Right atrium auricular region (tissue), 2 donors: ENCODE measurements around the gene VPS25. TPM values are rescaled to one million over a fixed set of nuclear protein-coding genes. Genes with fewer than 3 reads are reported as not detected.

ENCODE experiments used
- DNase-seq: peaks from one replicate; pipeline ENCODE4 v3.0.0-alpha.2; 2019; ENCODE audit warnings: low spot score
- H3K27ac ChIP-seq, 2 donors: fragments of 200-600 bp; sonication (generic); 1 replicate in 1 of 2; 2 replicates in 1 of 2; pipeline ENCODE4 v1.5.1; 2016 to 2019
- H3K27me3 ChIP-seq, 2 donors: fragments of 200-600 bp; sonication (generic); one replicate each; pipeline versions ENCODE4 v1.5.1 to v1.6.0; 2017 to 2019
- H3K36me3 ChIP-seq: fragments of 200-600 bp; sonication (generic); one replicate; pipeline ENCODE4 v1.5.1; 2016
- H3K4me1 ChIP-seq, 2 donors: fragments of 200-600 bp; sonication (generic); one replicate each; pipeline versions ENCODE4 v1.5.1 to v1.6.0; 2017 to 2019
- H3K4me3 ChIP-seq, 2 donors: fragments of 200-600 bp; sonication (generic); 1 replicate in 1 of 2; 2 replicates in 1 of 2; pipeline ENCODE4 v1.5.1; 2017 to 2019; ENCODE audit warnings: mild to moderate bottlenecking in 1 of 2, moderate library complexity in 1 of 2
- H3K9me3 ChIP-seq, 2 donors: fragments of 200-600 bp; sonication (generic); one replicate each; pipeline ENCODE4 v1.5.1; 2019
- total RNA-seq, 2 donors: library from RNA; depleted of rRNA; stranded (reverse); fragments of >200 nt; gene quantifications; one replicate each; pipeline ENCODE4 v1.1.0, GENCODE V29; 2016
- TF ChIP-seq, protein P1 (sequence below), 2 donors: fragments of 200-600 bp; sonication (generic); IDR thresholded peaks; one replicate each; pipeline ENCODE4 v1.5.1; 2019; ENCODE audit warnings: antibody characterized with exemption in 2 of 2

VPS25 gene
- total RNA-seq, 2 donors from 2014 or later = 37.9 to 39.8 TPM

DNA sequence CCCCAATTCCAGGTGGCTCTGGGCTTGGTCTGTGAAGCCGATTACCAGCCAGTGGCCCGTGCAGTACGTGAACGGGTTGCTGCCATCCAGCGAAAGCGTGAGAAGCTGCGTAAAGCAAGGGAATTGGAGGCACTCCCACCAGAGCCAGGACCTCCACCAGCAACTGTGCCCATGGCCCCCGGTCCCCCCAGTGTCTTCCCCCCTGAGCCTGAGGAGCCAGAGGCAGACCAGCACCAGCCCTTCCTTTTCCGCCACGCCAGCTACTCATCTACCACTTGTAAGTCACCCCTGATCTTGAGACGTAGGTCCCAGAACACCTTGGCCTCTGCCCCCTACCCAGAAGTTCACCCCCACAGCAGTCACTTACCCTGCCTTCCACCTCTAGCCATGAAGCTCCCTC is 14.0 kb downstream of the VPS25 start:
- peaks cover 0 to 5% of the 10 kb centered on the region in 2 donors for H3K4me1 ChIP-seq
- peaks cover 14 to 17% of the 10 kb centered on the region in 2 donors for H3K27me3 ChIP-seq
- no peaks in the 10 kb centered on the region for H3K9me3 ChIP-seq
- H3K27ac ChIP-seq = no peak overlapping the region
- TF ChIP-seq, protein P1, sequence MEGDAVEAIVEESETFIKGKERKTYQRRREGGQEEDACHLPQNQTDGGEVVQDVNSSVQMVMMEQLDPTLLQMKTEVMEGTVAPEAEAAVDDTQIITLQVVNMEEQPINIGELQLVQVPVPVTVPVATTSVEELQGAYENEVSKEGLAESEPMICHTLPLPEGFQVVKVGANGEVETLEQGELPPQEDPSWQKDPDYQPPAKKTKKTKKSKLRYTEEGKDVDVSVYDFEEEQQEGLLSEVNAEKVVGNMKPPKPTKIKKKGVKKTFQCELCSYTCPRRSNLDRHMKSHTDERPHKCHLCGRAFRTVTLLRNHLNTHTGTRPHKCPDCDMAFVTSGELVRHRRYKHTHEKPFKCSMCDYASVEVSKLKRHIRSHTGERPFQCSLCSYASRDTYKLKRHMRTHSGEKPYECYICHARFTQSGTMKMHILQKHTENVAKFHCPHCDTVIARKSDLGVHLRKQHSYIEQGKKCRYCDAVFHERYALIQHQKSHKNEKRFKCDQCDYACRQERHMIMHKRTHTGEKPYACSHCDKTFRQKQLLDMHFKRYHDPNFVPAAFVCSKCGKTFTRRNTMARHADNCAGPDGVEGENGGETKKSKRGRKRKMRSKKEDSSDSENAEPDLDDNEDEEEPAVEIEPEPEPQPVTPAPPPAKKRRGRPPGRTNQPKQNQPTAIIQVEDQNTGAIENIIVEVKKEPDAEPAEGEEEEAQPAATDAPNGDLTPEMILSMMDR (IDR thresholded peaks at IDR 0.05) = no peak
- no peaks in the 10 kb centered on the region for H3K36me3 ChIP-seq
- no peak overlapping the region for H3K4me3 ChIP-seq
- DNase-seq = no peak

DNA sequence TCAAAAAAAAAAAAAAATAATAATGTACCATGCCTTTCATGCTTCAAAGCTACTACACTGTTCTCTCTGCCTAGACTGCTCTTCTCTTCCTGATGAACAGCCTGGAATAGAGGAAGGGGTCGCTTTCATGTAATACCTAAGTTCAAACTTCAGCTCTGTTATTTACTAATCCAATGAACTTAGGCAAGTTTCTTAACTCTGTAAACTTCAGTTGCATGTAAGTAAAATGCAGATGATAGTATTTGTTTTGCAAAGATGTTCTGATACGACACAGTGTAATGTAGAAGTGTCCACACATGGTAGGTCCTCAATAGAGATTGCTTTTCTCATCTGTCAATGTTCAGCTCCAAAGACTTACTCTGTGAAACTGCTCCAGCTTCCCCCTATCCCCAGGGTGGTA is 18.7 kb downstream of the VPS25 start:
- H3K9me3 ChIP-seq = no peaks in the 10 kb centered on the region
- H3K27me3 ChIP-seq = no peaks in the 10 kb centered on the region

DNA sequence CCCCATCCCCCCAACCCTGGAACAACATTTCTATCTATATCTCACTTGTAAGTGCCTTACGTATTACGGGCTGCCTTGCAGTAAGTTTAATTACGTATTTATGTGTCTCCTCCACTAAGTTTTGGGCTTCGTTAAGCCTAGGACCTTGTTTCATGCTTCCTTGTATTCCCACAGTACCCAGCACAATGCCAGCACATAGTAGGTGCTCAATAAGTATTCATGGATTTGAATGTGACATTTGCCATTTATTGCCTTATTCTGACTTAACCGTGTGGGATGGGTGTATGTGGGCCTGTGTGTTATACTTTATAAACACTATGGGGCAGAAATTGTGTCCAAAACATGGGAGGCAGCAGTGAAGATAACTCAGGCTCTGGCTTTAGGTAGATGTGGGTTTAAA is 19.3 kb downstream of the VPS25 start:
- Histone ChIP-seq H3K4me1 (peaks cover 0 to 9% of the 10 kb centered on the region in 2 donors), H3K9me3 (no peaks in the 10 kb centered on the region), H3K27me3 (no peaks in the 10 kb centered on the region), H3K27ac (no peak overlapping the region), H3K36me3 (no peaks in the 10 kb centered on the region), H3K4me3 (no peak overlapping the region)
- no peak for DNase-seq
- TF ChIP-seq, protein P1 (IDR thresholded peaks at IDR 0.05) = no peak

More for the DNA sequence above, 18.7 kb downstream of the VPS25 start:
- H3K4me3 ChIP-seq = no peak overlapping the region
- DNase-seq = no peak
- no peaks in the 10 kb centered on the region for H3K36me3 ChIP-seq
- H3K4me1 ChIP-seq = peaks cover 0 to 3% of the 10 kb centered on the region in 2 donors
- H3K27ac ChIP-seq = no peak overlapping the region
- TF ChIP-seq, protein P1 (IDR thresholded peaks at IDR 0.05) = no peak

DNA sequence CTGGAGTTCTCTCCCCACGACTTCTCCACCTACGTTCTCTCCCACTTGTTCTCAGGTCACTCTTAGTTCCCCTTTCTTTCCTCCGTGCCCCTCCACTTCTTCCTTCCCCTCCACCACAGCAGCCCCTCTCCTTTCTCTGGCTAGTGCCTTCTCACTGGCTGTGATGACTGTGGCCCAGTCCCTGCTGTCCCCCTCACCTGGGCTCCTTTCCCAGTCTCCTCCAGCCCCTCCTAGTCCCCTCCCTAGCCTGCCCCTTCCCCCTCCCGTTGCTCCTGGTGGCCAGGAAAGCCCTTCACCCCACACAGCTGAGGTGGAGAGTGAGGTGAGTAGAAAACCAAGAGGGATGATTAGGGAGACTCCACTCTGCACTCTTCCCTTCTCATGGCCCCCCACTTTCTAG is 21.8 kb downstream of the VPS25 start:
- H3K27me3 ChIP-seq = no peaks in the 10 kb centered on the region
- no peak for DNase-seq
- H3K4me1 ChIP-seq = peaks cover 0 to 15% of the 10 kb centered on the region in 2 donors
- no peak overlapping the region for H3K4me3 ChIP-seq
- H3K27ac ChIP-seq = no peak overlapping the region
- no peaks in the 10 kb centered on the region for H3K36me3 ChIP-seq
- TF ChIP-seq, protein P1 (IDR thresholded peaks at IDR 0.05) = no peak
- no peaks in the 10 kb centered on the region for H3K9me3 ChIP-seq

GRCh38 chr17:42795465-42795864 is 22.2 kb downstream of the VPS25 start:
- TF ChIP-seq, protein P1 (IDR thresholded peaks at IDR 0.05) = no peak
- no peak for DNase-seq
- no peaks in the 10 kb centered on the region for H3K27me3 ChIP-seq
- no peak overlapping the region for H3K27ac ChIP-seq
- H3K9me3 ChIP-seq = no peaks in the 10 kb centered on the region
- peaks cover 0 to 15% of the 10 kb centered on the region in 2 donors for H3K4me1 ChIP-seq
- no peaks in the 10 kb centered on the region for H3K36me3 ChIP-seq
- H3K4me3 ChIP-seq = no peak overlapping the region

DNA sequence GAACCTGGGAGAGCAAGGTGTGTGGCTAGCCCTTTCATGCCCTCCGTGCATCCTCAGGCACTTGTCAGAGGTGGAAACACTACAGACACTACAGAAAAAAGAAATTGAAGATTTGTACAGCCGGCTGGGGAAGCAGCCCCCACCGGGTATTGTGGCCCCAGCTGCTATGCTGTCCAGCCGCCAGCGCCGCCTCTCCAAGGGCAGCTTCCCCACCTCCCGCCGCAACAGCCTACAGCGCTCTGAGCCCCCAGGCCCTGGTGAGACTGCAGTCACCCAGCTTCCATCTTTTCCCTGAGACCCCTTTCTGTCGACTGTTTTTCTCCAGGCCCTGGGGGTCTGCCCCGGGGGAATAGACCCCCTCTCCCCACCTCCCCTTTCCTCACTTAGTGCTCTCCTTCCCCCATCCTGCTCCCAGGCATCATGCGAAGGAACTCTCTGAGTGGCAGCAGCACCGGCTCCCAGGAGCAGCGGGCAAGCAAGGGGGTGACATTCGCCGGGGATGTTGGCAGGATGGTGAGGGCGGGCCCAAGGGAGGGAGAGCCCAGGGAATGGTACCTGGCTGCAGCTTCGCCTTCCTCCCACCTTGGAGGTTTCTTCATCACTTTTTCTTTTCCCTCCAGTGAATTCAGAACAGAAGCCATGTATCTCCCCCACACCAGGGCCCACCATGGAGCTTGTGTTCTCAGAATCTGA is 23.0 kb downstream of the VPS25 start:
- TF ChIP-seq, protein P1 (IDR thresholded peaks at IDR 0.05) = no peak
- Histone ChIP-seq H3K4me1 (peaks cover 0 to 15% of the 10 kb centered on the region in 2 donors), H3K36me3 (no peaks in the 10 kb centered on the region), H3K4me3 (no peak overlapping the region), H3K9me3 (no peaks in the 10 kb centered on the region), H3K27me3 (no peaks in the 10 kb centered on the region), H3K27ac (no peak overlapping the region)
- no peak for DNase-seq
